ENCODE data around the gene TMEM150B. TPM values are rescaled to one million over a fixed set of nuclear protein-coding genes. Genes with fewer than 3 reads are reported as not detected.

The TMEM150B gene
- total and polyA plus RNA-seq, 2 of the 13 experiments (the other 11 are each of a cell fraction or from before 2014, with no cell fraction given) = 1.3 to 1.8 TPM

GRCh38 chr19:55333870-55334269 is 8.7 kb upstream of the TMEM150B start (continued):
- peak; percentile 72; the same call in 1 of the 2 replicates for TF ChIP-seq HNF1B (CRISPR knock-in tag; IDR thresholded peaks at IDR 0.05)
- peak; percentile 77 for TF ChIP-seq THAP11 (CRISPR knock-in tag; IDR thresholded peaks at IDR 0.05)
- 0 out of 2 replicates have a peak, but pooled peaks have one; percentile 39 for TF ChIP-seq ZNF614 (CRISPR knock-in tag; IDR thresholded peaks at IDR 0.05; ENCODE audit: borderline replicate concordance)
- TF ChIP-seq ZGPAT (CRISPR knock-in tag; IDR thresholded peaks at IDR 0.05) = peak; percentile 54; the same call in 1 of the 2 replicates
- TF ChIP-seq NR1H2 (CRISPR knock-in tag; IDR thresholded peaks at IDR 0.05; ENCODE audit: borderline replicate concordance, low read depth) = no peak
- no peak for TF ChIP-seq SCMH1 (CRISPR knock-in tag; IDR thresholded peaks at IDR 0.05; ENCODE audit: borderline replicate concordance)
- 0 out of 2 replicates have a peak, but pooled peaks have one; percentile 37 for TF ChIP-seq SNAPC4 (CRISPR knock-in tag; IDR thresholded peaks at IDR 0.05)
- TF ChIP-seq ZNF3 (CRISPR knock-in tag; IDR thresholded peaks at IDR 0.05) = peak; percentile 47; the same call in 1 of the 2 replicates
- TF ChIP-seq IKZF5 (CRISPR knock-in tag; IDR thresholded peaks at IDR 0.05) = peak; percentile 67
- no peak for TF ChIP-seq SP2 (CRISPR knock-in tag; IDR thresholded peaks at IDR 0.05)
- no peak for TF ChIP-seq ZNF691 (CRISPR knock-in tag; IDR thresholded peaks at IDR 0.05; ENCODE audit: borderline replicate concordance, low read depth)
- no peak for TF ChIP-seq SNAPC5 (CRISPR knock-in tag; IDR thresholded peaks at IDR 0.05; ENCODE audit: borderline replicate concordance)
- TF ChIP-seq ZNF777 (CRISPR knock-in tag; IDR thresholded peaks at IDR 0.05) = no peak
- TF ChIP-seq NFRKB (IDR thresholded peaks at IDR 0.05) = no peak
- no peak for TF ChIP-seq IKZF1 (IDR thresholded peaks at IDR 0.05)
- TF ChIP-seq ZMAT5 (CRISPR knock-in tag; IDR thresholded peaks at IDR 0.05; ENCODE audit: borderline replicate concordance, low read depth) = no peak
- no peak for TF ChIP-seq ZNF839 (CRISPR knock-in tag; IDR thresholded peaks at IDR 0.05; ENCODE audit: borderline replicate concordance)
- TF ChIP-seq THAP7 (CRISPR knock-in tag; IDR thresholded peaks at IDR 0.05) = no peak
- peak; percentile 56; the same call in 1 of the 2 replicates for TF ChIP-seq PHF8 (CRISPR knock-in tag; IDR thresholded peaks at IDR 0.05)

All from HepG2 (cell line).